Suprapubic skin (tissue), 4 donors: ENCODE data around the gene RNF31.

Experiments
- CTCF ChIP-seq, 2 donors: fragments of 200-600 bp in 1 of 2; fragments of 450-650 bp in 1 of 2; sonication (generic) in 1 of 2; IDR thresholded peaks; one replicate each; pipeline ENCODE4 v1.5.1; 2016 to 2019; ENCODE audit warnings: antibody characterized with exemption in 2 of 2, mild to moderate bottlenecking in 1 of 2, moderate library complexity in 1 of 2
- EP300 ChIP-seq: sonication (generic); formaldehyde crosslinking; IDR thresholded peaks from one replicate; pipeline ENCODE4 v1.6.1; 2017; ENCODE audit warnings: antibody characterized with exemption
- POLR2A ChIP-seq, 2 donors: fragments of 450-650 bp; IDR thresholded peaks; one replicate each; pipeline ENCODE4 v1.6.1; 2017; ENCODE audit warnings: antibody characterized with exemption in 2 of 2, mild to moderate bottlenecking in 2 of 2, moderate library complexity in 2 of 2
- POLR2AphosphoS5 ChIP-seq, 3 donors: sonication (generic); formaldehyde crosslinking; IDR thresholded peaks; one replicate each; pipeline ENCODE4 v1.6.1; 2017; ENCODE audit warnings: antibody characterized with exemption in 3 of 3

- TF ChIP-seq POLR2A (IDR thresholded peaks at IDR 0.05): no peak
- TF ChIP-seq CTCF (IDR thresholded peaks at IDR 0.05): no peak
- TF ChIP-seq POLR2AphosphoS5 (IDR thresholded peaks at IDR 0.05): no peak
- no peak for TF ChIP-seq EP300
Measured at GRCh38 chr14:24182110-24182882, 35.0 kb downstream of the RNF31 start.
